Stimulated activated CD4-positive, alpha-beta T cell treated with anti-CD3 and anti-CD28 coated beads, Interleukin-12 subunit alpha, Interleukin-12 subunit beta, amount 100 ng/mL, for 48 hours (primary cell): ENCODE data around the gene OTOG.

ENCODE experiments used
- DNase-seq, 3 donors: peaks; one replicate each; pipeline ENCODE4 v3.0.0-alpha.2; 2020; ENCODE audit warnings: low read depth in 2 of 3, low spot score in 1 of 3

OTOG gene

GRCh38 chr11:17580271-17580670, 33.2 kb downstream of the OTOG start:
- DNase-seq: no peak

DNA sequence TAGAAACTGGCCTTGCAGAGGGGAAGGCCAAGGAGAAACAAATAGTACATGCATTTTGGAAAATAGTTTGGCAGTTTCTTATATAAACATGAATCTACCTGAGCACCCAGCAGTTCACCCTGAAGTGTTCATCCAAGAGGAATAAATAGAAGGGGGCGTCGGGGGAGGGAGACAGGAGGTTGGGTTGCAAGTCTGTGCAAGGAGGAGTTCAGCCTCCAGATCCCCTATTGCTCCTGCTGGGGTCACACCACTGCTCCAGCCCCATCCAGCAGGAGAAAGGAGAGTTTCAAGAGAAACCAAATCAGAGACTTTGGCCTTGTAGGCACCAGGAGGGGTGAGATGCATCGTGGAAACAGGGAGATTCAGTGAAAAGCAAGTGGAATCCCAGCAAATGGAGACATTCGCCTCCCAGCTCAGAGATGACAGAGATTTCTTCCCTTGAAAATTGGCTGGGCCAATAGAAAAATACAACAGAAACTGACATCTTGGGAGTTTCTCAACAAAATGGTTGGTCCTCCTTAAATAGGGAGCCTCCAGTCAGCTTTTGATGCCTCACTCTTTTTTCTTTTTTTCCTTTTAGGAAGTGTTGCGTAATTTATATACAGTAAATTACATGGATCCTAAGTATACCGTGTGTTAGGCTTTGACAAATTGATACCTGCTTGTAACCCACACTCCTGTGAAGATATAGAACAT, 34.1 kb downstream of the OTOG start:
- no peak for DNase-seq

DNA sequence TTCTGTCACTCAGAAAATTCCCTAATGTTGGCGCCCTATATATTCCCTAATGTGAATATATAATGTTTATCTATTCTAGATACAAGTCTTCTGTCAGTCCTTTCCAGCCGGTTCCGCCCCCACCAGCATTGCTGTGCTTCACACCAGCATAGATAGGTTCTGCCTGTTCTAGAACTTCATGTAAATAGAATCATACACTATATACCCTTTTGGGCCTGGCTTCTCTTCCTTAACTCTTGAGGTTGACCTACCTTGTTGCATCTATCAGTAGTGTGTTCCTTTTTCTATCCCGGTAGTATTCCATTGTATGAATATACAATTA, 34.6 kb downstream of the OTOG start:
- no peak for DNase-seq

GRCh38 chr11:17585911-17586695, 39.0 kb downstream of the OTOG start:
- no peak for DNase-seq

GRCh38 chr11:17588166-17588565, 41.1 kb downstream of the OTOG start:
- DNase-seq: no peak

GRCh38 chr11:17588721-17589120, 41.7 kb downstream of the OTOG start:
- no peak for DNase-seq

DNA sequence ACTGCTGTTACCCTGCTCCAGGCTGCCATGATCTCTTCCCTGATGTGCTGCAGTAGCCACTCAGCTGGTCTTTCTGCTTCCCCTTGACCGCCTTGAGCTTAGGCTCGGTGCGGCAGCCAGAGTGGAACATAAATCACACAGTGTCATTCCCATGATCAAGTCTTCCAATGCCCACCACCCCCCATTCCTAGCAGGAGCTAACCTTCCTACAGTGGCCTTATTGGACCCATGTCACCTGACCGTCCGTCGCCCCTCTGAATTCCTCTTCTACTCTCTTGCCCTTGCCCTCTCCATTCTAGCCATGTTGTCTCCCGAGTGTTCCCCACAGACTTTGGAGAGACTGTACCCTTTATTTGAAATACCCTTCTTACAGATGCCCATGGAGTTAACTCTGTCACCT, 43.4 kb downstream of the OTOG start:
- DNase-seq: no peak

GRCh38 chr11:17591293-17591692, 44.2 kb downstream of the OTOG start:
- no peak for DNase-seq

- DNase-seq: no peak
Measured at GRCh38 chr11:17593466-17594245, 46.6 kb downstream of the OTOG start.

DNA sequence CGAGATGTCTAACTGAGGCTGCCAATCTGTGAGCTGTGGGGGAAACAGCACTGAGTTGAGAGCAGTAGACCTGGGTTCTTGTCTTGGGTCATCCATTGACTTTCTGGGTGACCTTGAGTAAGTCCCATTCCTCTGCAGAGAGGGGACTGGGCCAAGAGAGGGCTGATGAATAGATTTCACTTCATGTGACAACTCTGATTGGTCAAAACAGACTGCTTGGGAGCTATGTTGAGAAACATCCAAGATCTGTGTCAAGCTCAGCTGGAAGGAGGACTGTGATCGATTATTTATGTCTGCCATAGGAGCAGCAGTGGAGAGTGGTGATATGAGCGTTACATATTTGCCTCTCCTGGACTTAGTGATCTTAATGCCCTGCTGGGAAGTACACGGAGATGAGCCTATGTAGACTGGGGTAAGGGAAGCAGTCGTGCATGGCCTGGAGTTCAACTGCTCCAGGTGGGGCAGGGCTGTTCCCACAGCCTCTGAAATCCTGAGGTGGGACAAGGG, 47.7 kb downstream of the OTOG start:
- DNase-seq: no peak

DNA sequence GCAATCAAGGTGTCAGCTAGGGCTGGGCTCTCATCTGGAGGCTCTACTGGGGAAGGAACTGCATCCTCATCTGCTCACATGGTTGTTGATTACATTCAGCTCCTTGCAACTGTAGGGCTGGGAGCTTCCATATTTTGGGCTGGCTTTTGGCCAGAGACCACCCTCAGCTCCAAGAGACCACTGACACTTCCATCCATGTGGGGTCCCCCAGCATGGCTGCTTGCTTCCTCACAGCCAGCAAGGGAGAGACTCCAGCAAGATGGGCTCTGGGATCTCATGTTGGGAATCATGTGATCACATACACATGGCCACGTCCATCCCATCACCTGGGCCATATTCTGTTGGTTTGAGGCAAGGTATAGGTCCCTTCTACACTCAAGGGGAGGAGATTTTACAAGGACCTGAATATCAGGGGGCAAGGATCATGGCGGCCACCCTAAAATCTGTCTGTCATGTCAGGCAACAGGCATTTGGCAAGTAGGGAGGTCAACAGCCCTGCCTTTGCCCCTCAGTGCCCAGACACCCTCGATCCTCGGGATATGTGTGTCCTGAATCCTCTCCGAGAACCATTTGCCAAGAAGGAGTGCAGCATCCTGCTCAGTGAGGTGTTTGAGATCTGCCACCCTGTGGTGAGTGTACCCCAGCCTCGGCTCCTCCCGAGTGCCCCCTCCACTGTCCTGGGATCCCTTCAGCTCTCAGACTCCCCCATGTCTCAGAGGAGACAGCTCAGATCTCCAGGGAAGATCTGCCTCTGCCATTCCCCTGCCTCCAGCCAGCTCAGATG, 48.7 kb downstream of the OTOG start:
- no peak for DNase-seq

- DNase-seq: no peak
Measured at GRCh38 chr11:17596310-17596669, 49.2 kb downstream of the OTOG start.

- DNase-seq: no peak
Measured at GRCh38 chr11:17596711-17597110, 49.7 kb downstream of the OTOG start.

GRCh38 chr11:17597770-17598169, 50.7 kb downstream of the OTOG start:
- no peak for DNase-seq

GRCh38 chr11:17598700-17599459, 51.8 kb downstream of the OTOG start:
- DNase-seq: peak; percentile 44 to 79 (median 64)

DNA sequence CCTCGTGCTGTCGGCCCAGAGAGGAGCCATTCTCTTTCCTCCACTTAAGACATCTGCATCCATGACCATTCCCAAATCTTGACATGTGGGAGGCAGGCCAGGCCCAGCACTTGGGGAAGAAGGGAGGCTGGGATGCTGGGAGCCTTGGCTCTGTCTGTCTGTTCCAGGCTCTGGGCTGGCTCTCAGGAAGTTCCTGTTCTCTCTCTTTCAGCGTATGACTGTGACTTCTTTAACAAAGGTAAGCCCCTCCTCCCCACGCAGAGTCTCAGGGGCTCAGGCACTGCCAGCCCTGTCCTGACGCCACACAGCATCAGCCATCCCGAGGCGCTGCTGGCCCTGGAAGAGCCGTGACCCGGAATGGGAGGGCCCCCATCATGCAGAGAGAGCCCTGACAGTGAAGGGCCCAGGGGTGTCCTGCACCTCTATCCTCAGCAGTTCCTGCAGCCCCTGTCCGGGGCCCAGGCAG, 52.4 kb downstream of the OTOG start:
- DNase-seq: no peak

DNA sequence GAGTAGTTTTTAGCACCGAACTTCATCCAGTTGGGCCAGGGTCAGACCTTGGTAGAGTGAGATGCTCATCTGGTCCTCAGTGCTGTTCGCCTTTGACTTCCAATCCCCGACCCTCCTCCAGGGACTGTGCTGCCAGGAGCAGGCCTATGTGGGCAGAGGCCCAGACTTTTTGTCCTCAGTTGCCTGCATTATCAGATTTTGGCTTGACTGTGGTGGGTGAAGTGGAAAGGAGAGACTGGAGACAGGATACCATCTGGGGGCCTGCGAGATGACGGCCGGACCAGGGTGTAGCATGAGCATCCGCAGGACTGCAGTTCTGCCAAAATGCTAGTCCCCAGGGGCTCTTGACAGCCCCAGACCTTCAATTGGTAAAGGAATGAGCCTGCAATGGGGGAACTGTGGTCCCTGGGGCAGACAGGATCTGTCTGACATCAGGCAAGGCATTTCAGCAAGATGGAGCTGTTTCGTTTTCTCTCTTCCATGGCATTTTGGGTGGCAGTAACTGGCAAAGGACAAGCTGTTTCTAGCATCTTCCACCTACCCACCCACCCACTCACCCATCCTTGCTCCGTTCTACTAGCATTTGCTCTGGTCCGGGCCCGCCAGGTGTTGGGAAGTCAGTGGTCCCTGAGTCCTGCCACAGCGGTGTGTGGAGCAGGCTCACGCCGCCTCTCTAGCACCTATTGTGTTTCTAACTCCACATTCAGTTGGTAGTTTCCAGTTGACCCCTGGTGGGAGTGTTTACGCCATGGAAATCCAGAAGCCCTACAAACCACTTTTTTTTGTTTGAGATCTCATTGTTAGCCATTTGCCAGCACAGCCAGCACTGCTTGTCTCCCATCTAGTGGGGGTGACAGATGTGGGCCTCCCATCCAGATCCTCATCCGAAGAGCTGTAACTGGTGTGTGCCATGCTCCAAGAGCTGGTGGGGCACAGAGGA, 53.5 kb downstream of the OTOG start:
- no peak for DNase-seq

DNA sequence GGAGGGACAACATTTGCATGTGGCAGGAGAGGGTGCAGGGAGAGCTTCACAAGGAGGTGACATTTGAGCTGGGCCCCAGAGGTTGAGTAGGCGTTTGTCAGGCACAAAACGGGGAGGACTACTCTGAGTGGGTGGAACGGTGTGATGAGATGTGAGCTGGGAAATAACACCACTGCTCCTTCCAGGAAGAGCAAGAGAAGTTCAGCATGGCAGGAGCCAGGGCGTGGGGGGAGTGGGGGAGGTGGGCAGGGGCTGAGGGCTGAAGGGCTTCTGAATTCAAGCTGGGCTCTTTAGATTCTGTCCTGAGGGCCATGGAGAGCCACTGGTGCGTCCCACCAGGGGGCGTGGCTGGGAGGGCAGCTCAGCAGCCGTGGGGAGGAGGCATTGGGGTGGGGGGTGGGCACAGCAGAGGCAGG, 54.2 kb downstream of the OTOG start:
- no peak for DNase-seq

DNA sequence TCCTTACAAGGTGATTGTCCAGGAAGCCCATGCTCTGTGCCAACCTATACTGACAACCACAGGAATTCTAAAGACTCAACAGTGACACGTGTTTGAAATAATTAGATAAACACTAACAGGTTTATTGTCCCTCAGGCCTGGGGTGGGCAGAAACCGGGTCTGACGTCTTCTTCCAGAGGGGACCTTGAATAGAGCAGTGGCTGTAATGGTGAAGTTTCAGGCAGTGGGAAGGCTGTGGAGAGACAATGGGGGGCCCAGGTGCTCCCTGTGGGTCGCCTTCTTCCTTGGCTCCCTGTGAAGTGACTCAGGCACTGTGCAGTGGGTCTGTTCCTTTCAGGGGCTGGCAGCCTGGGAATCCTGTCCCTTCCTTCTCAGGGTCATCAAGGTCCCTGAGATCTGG, 54.6 kb downstream of the OTOG start:
- no peak for DNase-seq
